Ishikawa (cell line): ENCODE data around the gene USP6NL.

ENCODE experiments used
- CEBPB ChIP-seq: IDR thresholded peaks from 2 replicates; pipeline ENCODE4 v1.6.1; 2012
- CREB1 ChIP-seq: IDR thresholded peaks from 2 replicates; pipeline ENCODE4 v1.6.1; 2012; ENCODE audit warnings: low read depth
- EGR1 ChIP-seq: IDR thresholded peaks from 2 replicates; pipeline ENCODE4 v1.6.1; 2012
- EP300 ChIP-seq: IDR thresholded peaks from 2 replicates; pipeline ENCODE4 v1.6.1; 2012; ENCODE audit warnings: borderline replicate concordance
- FOXM1 ChIP-seq: IDR thresholded peaks from 2 replicates; pipeline ENCODE4 v1.6.1; 2012; ENCODE audit warnings: low read depth, borderline replicate concordance
- MAX ChIP-seq: IDR thresholded peaks from 2 replicates; pipeline ENCODE4 v1.6.1; 2012
- NFIC ChIP-seq: IDR thresholded peaks from 2 replicates; pipeline ENCODE4 v1.6.1; 2012
- RAD21 ChIP-seq: IDR thresholded peaks from 2 replicates; pipeline ENCODE4 v1.6.1; 2012; ENCODE audit warnings: low read depth
- TAF1 ChIP-seq: IDR thresholded peaks from 2 replicates; pipeline ENCODE4 v1.6.1; 2012; ENCODE audit warnings: low read depth, mild to moderate bottlenecking
- TCF12 ChIP-seq: IDR thresholded peaks from 2 replicates; pipeline ENCODE4 v1.6.1; 2012; ENCODE audit warnings: low read depth
- TEAD4 ChIP-seq: IDR thresholded peaks from 2 replicates; pipeline ENCODE4 v1.6.1; 2012
- USF1 ChIP-seq: IDR thresholded peaks from 2 replicates; pipeline ENCODE4 v1.6.1; 2012
- YY1 ChIP-seq: IDR thresholded peaks from 2 replicates; pipeline ENCODE4 v1.6.1; 2012; ENCODE audit warnings: low read depth
- ZBTB7A ChIP-seq: IDR thresholded peaks from 2 replicates; pipeline ENCODE4 v1.6.1; 2012; ENCODE audit warnings: low read depth
- TF ChIP-seq, protein P1 (sequence below): IDR thresholded peaks from 2 replicates; pipeline ENCODE4 v1.6.1; 2012; ENCODE audit warnings: low read depth, mild to moderate bottlenecking

The USP6NL gene

GRCh38 chr10:11601670-11602069, 9.8 kb downstream of the USP6NL start:
- TF ChIP-seq FOXM1 (no peak), TCF12 (no peak), CREB1 (no peak), NFIC (no peak), TAF1 (no peak), ZBTB7A (no peak), TEAD4 (no peak), YY1 (no peak), RAD21 (no peak), USF1 (no peak)
- TF ChIP-seq, protein P1, sequence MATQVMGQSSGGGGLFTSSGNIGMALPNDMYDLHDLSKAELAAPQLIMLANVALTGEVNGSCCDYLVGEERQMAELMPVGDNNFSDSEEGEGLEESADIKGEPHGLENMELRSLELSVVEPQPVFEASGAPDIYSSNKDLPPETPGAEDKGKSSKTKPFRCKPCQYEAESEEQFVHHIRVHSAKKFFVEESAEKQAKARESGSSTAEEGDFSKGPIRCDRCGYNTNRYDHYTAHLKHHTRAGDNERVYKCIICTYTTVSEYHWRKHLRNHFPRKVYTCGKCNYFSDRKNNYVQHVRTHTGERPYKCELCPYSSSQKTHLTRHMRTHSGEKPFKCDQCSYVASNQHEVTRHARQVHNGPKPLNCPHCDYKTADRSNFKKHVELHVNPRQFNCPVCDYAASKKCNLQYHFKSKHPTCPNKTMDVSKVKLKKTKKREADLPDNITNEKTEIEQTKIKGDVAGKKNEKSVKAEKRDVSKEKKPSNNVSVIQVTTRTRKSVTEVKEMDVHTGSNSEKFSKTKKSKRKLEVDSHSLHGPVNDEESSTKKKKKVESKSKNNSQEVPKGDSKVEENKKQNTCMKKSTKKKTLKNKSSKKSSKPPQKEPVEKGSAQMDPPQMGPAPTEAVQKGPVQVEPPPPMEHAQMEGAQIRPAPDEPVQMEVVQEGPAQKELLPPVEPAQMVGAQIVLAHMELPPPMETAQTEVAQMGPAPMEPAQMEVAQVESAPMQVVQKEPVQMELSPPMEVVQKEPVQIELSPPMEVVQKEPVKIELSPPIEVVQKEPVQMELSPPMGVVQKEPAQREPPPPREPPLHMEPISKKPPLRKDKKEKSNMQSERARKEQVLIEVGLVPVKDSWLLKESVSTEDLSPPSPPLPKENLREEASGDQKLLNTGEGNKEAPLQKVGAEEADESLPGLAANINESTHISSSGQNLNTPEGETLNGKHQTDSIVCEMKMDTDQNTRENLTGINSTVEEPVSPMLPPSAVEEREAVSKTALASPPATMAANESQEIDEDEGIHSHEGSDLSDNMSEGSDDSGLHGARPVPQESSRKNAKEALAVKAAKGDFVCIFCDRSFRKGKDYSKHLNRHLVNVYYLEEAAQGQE, result no peak

GRCh38 chr10:11600280-11600679, 11.2 kb downstream of the USP6NL start:
- TF ChIP-seq EP300 (no peak), TCF12 (no peak), YY1 (no peak), TEAD4 (no peak), CEBPB (no peak), ZBTB7A (no peak), RAD21 (no peak), CREB1 (no peak), TAF1 (no peak), MAX (no peak), FOXM1 (no peak), NFIC (no peak), USF1 (no peak), EGR1 (no peak)
- TF ChIP-seq, protein P1, result no peak

DNA sequence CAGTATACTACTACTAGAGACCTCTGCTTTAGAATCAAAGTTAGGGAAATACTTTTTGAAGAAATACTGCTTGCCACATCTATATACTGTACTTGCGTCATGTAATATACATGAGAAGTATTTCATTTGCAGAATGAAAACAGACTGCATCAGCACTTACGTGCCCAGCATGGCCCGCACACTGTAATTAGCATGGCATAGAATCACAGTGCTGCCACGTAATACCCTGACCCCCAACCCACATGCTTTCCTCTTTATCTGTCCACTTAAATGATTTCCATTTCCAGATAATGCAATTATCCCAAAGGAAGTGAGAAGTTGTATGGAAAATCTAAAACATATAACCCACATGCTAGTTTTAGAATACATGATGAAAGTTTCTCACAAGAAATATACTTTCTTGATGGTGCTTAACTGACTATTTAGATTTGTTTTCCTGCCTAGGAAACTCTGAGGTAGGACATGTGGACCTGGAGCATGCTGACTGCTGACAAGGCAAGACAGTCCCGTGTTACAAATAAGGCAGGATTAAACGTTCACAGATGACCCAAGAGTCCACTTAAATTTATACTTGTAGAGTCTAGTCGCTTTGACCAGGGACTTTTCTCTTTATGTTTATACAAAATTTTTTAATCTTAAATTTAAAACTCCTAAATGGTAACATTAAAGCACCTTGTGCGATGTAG, 12.6 kb downstream of the USP6NL start:
- no peak for TF ChIP-seq FOXM1
- no peak for TF ChIP-seq RAD21
- no peak for TF ChIP-seq EP300
- TF ChIP-seq TAF1, result no peak
- TF ChIP-seq ZBTB7A, result no peak
- no peak for TF ChIP-seq EGR1
- no peak for TF ChIP-seq YY1
- no peak for TF ChIP-seq NFIC
- TF ChIP-seq TEAD4, result no peak
- no peak for TF ChIP-seq TCF12

DNA sequence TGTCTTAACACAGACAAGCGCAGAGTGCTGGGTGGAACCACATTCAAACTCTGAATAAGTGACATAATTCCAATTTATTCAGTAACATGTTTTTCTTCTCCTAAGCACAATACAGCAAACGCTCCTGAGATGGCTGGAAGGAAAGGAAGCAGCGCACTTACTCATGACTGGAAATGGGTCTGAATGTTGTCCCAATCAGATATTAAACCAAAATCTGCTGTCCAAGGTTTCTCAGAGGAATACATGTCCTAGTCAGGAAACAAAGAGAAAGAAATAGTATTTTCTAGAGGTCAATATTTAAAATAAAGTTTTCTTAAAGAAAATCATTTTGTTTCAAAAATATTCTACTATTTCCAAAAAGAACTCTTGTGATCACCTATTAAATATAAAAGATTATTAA, 14.0 kb downstream of the USP6NL start:
- no peak for TF ChIP-seq TAF1
- TF ChIP-seq ZBTB7A, result no peak
- no peak for TF ChIP-seq CREB1

GRCh38 chr10:11595395-11595692, 16.1 kb downstream of the USP6NL start:
- no peak for TF ChIP-seq EP300
- TF ChIP-seq RAD21, result no peak
- no peak for TF ChIP-seq NFIC
- TF ChIP-seq TCF12, result no peak
- no peak for TF ChIP-seq TAF1
- TF ChIP-seq EGR1, result no peak
- TF ChIP-seq MAX, result no peak
- TF ChIP-seq FOXM1, result no peak
- TF ChIP-seq CEBPB, result no peak
- no peak for TF ChIP-seq TEAD4
- no peak for TF ChIP-seq YY1
- no peak for TF ChIP-seq USF1
- TF ChIP-seq ZBTB7A, result no peak
- TF ChIP-seq, protein P1, result no peak
- TF ChIP-seq CREB1, result no peak
